ENCODE data around the gene PLCB1.

The PLCB1 gene

GRCh38 chr20:8490076-8490830 lies 358.2 kb downstream of the PLCB1 start:
- Histone ChIP-seq H3K4me2 (no peak overlapping the region), H3K36me3 (ENCODE audit: insufficient read depth) (no peaks in the 10 kb centered on the region), H3K9ac (no peak overlapping the region), H3K4me1 (ENCODE audit: low read depth, poor library complexity, severe bottlenecking) (no peaks in the 10 kb centered on the region), H3K79me2 (ENCODE audit: insufficient read depth, low read depth) (no peaks in the 10 kb centered on the region), H3K4me3 (IDR thresholded peaks at IDR 0.05; ENCODE audit: insufficient read depth, low read depth, low read length) (no peak overlapping the region), H2AFZ (ENCODE audit: low read depth) (no peak overlapping the region), H3K27me3 (ENCODE audit: insufficient read depth, low read depth) (no peaks in the 10 kb centered on the region), H3K27ac (no peak overlapping the region), H4K20me1 (ENCODE audit: insufficient read depth) (no peaks in the 10 kb centered on the region)
- no peak for TF ChIP-seq CTCF (conservative IDR thresholded peaks at IDR 0.05; ENCODE audit: low read depth, low read length)

DNA sequence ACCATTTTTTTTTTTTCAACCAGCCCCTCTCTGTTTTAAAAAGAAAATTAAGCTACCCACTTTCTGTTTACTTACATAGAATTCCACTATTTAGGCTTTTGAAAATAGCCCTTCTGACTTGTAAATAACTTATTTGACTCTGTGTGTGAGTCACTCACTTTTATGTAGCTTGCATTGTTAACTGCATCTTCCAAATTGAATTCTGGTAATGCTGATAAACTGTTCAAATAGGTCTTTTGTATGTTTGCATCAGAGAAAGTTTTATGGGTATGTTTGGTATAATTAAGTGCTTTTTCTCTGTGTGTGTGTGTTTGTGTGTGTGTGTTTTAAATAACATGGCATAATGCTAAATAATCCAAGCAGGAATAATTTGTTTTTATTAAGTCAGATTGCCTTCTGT lies 360.1 kb downstream of the PLCB1 start:
- H3K9ac ChIP-seq: no peak overlapping the region
- no peak for TF ChIP-seq CTCF (conservative IDR thresholded peaks at IDR 0.05; ENCODE audit: low read depth, low read length)
- H3K36me3 ChIP-seq (ENCODE audit: insufficient read depth): no peaks in the 10 kb centered on the region
- no peak overlapping the region for H3K4me2 ChIP-seq
- H4K20me1 ChIP-seq (ENCODE audit: insufficient read depth): no peaks in the 10 kb centered on the region
- no peak overlapping the region for H2AFZ ChIP-seq (ENCODE audit: low read depth)
- H3K79me2 ChIP-seq (ENCODE audit: insufficient read depth, low read depth): no peaks in the 10 kb centered on the region
- H3K27ac ChIP-seq: no peak overlapping the region
- no peaks in the 10 kb centered on the region for H3K4me1 ChIP-seq (ENCODE audit: low read depth, poor library complexity, severe bottlenecking)
- H3K27me3 ChIP-seq (ENCODE audit: insufficient read depth, low read depth): no peaks in the 10 kb centered on the region
- no peak overlapping the region for H3K4me3 ChIP-seq (IDR thresholded peaks at IDR 0.05; ENCODE audit: insufficient read depth, low read depth, low read length)

DNA sequence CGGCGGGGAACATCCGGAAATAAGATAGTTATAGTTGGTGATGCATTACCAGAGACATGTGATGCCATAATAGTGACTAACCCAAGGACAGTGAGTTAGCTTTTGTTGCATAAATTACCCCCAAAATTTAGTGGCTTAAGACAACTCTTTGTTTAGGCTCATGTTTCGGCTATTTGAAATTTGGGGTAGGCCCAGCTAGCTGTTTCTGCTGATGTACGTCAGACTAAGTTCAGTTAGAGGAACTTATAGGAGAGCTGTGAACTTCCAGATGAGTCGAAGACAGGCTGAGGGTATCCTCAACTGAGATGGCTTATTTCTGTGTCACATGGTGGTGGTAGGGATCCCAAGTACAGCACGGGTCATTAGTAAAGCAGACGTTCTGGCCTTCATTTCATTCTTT lies 366.5 kb downstream of the PLCB1 start:
- H3K27me3 ChIP-seq (ENCODE audit: insufficient read depth, low read depth): no peaks in the 10 kb centered on the region
- no peaks in the 10 kb centered on the region for H4K20me1 ChIP-seq (ENCODE audit: insufficient read depth)
- TF ChIP-seq CTCF (conservative IDR thresholded peaks at IDR 0.05; ENCODE audit: low read depth, low read length): no peak
- no peaks in the 10 kb centered on the region for H3K36me3 ChIP-seq (ENCODE audit: insufficient read depth)
- H3K4me3 ChIP-seq (IDR thresholded peaks at IDR 0.05; ENCODE audit: insufficient read depth, low read depth, low read length): no peak overlapping the region
- no peaks in the 10 kb centered on the region for H3K79me2 ChIP-seq (ENCODE audit: insufficient read depth, low read depth)
- no peaks in the 10 kb centered on the region for H3K4me1 ChIP-seq (ENCODE audit: low read depth, poor library complexity, severe bottlenecking)
- H2AFZ ChIP-seq (ENCODE audit: low read depth): no peak overlapping the region
- H3K9ac ChIP-seq: no peak overlapping the region
- H3K4me2 ChIP-seq: no peak overlapping the region
- no peak overlapping the region for H3K27ac ChIP-seq

DNA sequence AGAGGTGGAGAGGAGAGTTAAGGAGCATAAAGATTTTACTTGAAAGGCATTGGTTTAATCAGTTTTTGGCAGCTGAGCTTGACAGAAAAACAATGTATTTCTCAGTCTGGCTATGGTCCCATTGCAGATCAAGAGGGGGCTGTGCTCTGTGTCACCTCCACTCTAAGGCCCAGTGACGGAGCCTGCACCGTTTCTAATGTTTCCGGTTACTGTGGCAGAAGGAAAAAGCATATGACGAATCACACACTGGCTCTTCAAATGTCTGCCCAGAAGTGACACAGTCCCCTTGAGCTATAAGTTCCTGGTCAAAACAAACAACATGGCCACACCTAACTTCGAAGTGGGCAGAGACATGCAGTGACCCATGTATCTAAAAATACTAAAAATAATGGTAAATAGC lies 372.0 kb downstream of the PLCB1 start:
- Histone ChIP-seq H3K4me3 (IDR thresholded peaks at IDR 0.05; ENCODE audit: insufficient read depth, low read depth, low read length) (no peak overlapping the region), H3K4me1 (ENCODE audit: low read depth, poor library complexity, severe bottlenecking) (no peaks in the 10 kb centered on the region), H2AFZ (ENCODE audit: low read depth) (no peak overlapping the region), H3K4me2 (no peak overlapping the region), H3K27me3 (ENCODE audit: insufficient read depth, low read depth) (no peaks in the 10 kb centered on the region), H4K20me1 (ENCODE audit: insufficient read depth) (no peaks in the 10 kb centered on the region), H3K9ac (no peak overlapping the region), H3K79me2 (ENCODE audit: insufficient read depth, low read depth) (no peaks in the 10 kb centered on the region), H3K36me3 (ENCODE audit: insufficient read depth) (no peaks in the 10 kb centered on the region), H3K27ac (no peak overlapping the region)
- TF ChIP-seq CTCF (conservative IDR thresholded peaks at IDR 0.05; ENCODE audit: low read depth, low read length): no peak

Data from KMS-11 (cell line).